ENCODE results near the gene HNRNPLL.
"Not testable (repeated sequence)": the region's sequence is repeated elsewhere in the genome, so short reads cannot be mapped to it uniquely, and the experiment has no call there.

Gene HNRNPLL

GRCh38 chr2:38602732-38603401 is at the start of gene HNRNPLL:
Gene HNRNPLL, minus strand, starts transcription at chr2:38602928. Its CDS starts 302 bp downstream, at chr2:38602626.
- peak; percentile 86 for DNase-seq

GRCh38 chr2:38650717-38651116 is 48.0 kb upstream of the HNRNPLL start:
- DNase-seq = no peak

- DNase-seq = no peak
Measured at GRCh38 chr2:38650012-38650411, 47.3 kb upstream of the HNRNPLL start.

GRCh38 chr2:38649176-38649728 is 46.5 kb upstream of the HNRNPLL start:
- DNase-seq = no peak

GRCh38 chr2:38648107-38648761 is 45.5 kb upstream of the HNRNPLL start:
- DNase-seq = peak; percentile 51

- DNase-seq = peak; percentile 40
Measured at GRCh38 chr2:38643683-38644511, 41.2 kb upstream of the HNRNPLL start.

GRCh38 chr2:38643021-38643671 is 40.4 kb upstream of the HNRNPLL start:
- no peak for DNase-seq

GRCh38 chr2:38642373-38643017 is 39.8 kb upstream of the HNRNPLL start:
- DNase-seq = not testable (repeated sequence)

- DNase-seq = no peak
Measured at GRCh38 chr2:38636069-38636468, 33.3 kb upstream of the HNRNPLL start.

GRCh38 chr2:38635139-38635538 is 32.4 kb upstream of the HNRNPLL start:
- no peak for DNase-seq

- DNase-seq = no peak
Measured at GRCh38 chr2:38634684-38635083, 32.0 kb upstream of the HNRNPLL start.

- DNase-seq = no peak
Measured at GRCh38 chr2:38633895-38634294, 31.2 kb upstream of the HNRNPLL start.

- DNase-seq = no peak
Measured at GRCh38 chr2:38632980-38633379, 30.3 kb upstream of the HNRNPLL start.

GRCh38 chr2:38631976-38632375 is 29.2 kb upstream of the HNRNPLL start:
- DNase-seq = no peak

- DNase-seq = no peak
Measured at GRCh38 chr2:38629684-38630083, 27.0 kb upstream of the HNRNPLL start.

GRCh38 chr2:38627391-38627790 is 24.7 kb upstream of the HNRNPLL start:
- no peak for DNase-seq

- DNase-seq = no peak
Measured at GRCh38 chr2:38626326-38627035, 23.8 kb upstream of the HNRNPLL start.

- DNase-seq = peak; percentile 37
Measured at GRCh38 chr2:38622210-38622609, 19.5 kb upstream of the HNRNPLL start.

- DNase-seq = no peak
Measured at GRCh38 chr2:38621018-38621417, 18.3 kb upstream of the HNRNPLL start.

- no peak for DNase-seq
Measured at GRCh38 chr2:38620282-38620977, 17.7 kb upstream of the HNRNPLL start.
